Tibial artery (tissue), 4 donors: Measurements from ENCODE around the gene UBA1.
"Not testable (repeated sequence)": the region's sequence is repeated elsewhere in the genome, so short reads cannot be mapped to it uniquely, and the experiment has no call there.

Experiments used
- DNase-seq, 2 donors: peaks; one replicate each; pipeline ENCODE4 v3.0.0-alpha.2; 2019
- H3K27ac ChIP-seq, 2 donors: fragments of 200-600 bp; sonication (generic) in 1 of 2; 1 replicate in 1 of 2; 2 replicates in 1 of 2; pipeline ENCODE4 v1.5.1; 2018 to 2019; ENCODE audit warnings: mild to moderate bottlenecking in 1 of 2
- H3K27me3 ChIP-seq, 2 donors: fragments of 200-600 bp; sonication (generic) in 1 of 2; one replicate each; pipeline versions ENCODE4 v1.5.1 to v1.6.0; 2016 to 2019
- H3K36me3 ChIP-seq, 3 donors: fragments of 200-600 bp; sonication (generic) in 2 of 3; one replicate each; pipeline ENCODE4 v1.5.1; 2016 to 2019; ENCODE audit warnings: mild to moderate bottlenecking in 2 of 3
- H3K4me1 ChIP-seq, 4 donors: fragments of 200-600 bp; sonication (generic) in 2 of 4; 1 replicate in 3 of 4; 2 replicates in 1 of 4; pipeline ENCODE4 v1.5.1; 2016 to 2019
- H3K4me3 ChIP-seq, 2 donors: fragments of 200-600 bp; sonication (generic) in 1 of 2; 1 replicate in 1 of 2; 2 replicates in 1 of 2; pipeline ENCODE4 v1.5.1; 2018 to 2019; ENCODE audit warnings: mild to moderate bottlenecking in 2 of 2
- H3K9me3 ChIP-seq, 3 donors: fragments of 200-600 bp; sonication (generic) in 1 of 3; one replicate each; pipeline ENCODE4 v1.5.1; 2016 to 2019
- CTCF ChIP-seq, 2 experiments: fragments of 200-600 bp in 1 of 2; fragments of 450-650 bp in 1 of 2; IDR thresholded peaks; one replicate each; pipeline ENCODE4 v1.5.1; 2017 to 2019; ENCODE audit warnings: antibody characterized with exemption in 2 of 2, mild to moderate bottlenecking in 1 of 2, moderate library complexity in 1 of 2
- intact Hi-C: fragments of 100-400 bp; cut with DNase I; formaldehyde crosslinking; loops from one replicate; pipeline ENCODE4 v1.15.0; 2023; ENCODE audit warnings: low total_unique reads

The UBA1 gene

GRCh38 chrX:47250017-47250347 lies 56.4 kb downstream of the UBA1 start:
- H3K9me3 ChIP-seq, result peaks cover 0 to 8% (median 0%) of the 10 kb centered on the region in 3 donors
- H3K36me3 ChIP-seq, result peaks cover 4 to 22% (median 9%) of the 10 kb centered on the region in 3 donors
- H3K27me3 ChIP-seq, result no peaks in the 10 kb centered on the region
- H3K4me1 ChIP-seq, result no peaks in the 10 kb centered on the region
- TF ChIP-seq CTCF (IDR thresholded peaks at IDR 0.05), result no peak
- intact Hi-C loops, result no loop called here
- no peak overlapping the region for H3K27ac ChIP-seq
- H3K4me3 ChIP-seq, result no peak overlapping the region
- no peak for DNase-seq

- H3K9me3 ChIP-seq, H3K27ac ChIP-seq, H3K4me3 ChIP-seq, H3K4me1 ChIP-seq, intact Hi-C loops, H3K27me3 ChIP-seq, H3K36me3 ChIP-seq, DNase-seq: not testable (repeated sequence)
Measured at GRCh38 chrX:47257620-47258019, 64.0 kb downstream of the UBA1 start.
